ENCODE results near the gene GAMT. TPM values are rescaled to one million over a fixed set of nuclear protein-coding genes. Genes with fewer than 3 reads are reported as not detected.
"Not testable (repeated sequence)": the region's sequence is repeated elsewhere in the genome, so short reads cannot be mapped to it uniquely, and the experiment has no call there.

The GAMT gene
- total RNA-seq, 4 donors from 2014 or later: 43.8 to 120 (median 94.4) TPM

DNA sequence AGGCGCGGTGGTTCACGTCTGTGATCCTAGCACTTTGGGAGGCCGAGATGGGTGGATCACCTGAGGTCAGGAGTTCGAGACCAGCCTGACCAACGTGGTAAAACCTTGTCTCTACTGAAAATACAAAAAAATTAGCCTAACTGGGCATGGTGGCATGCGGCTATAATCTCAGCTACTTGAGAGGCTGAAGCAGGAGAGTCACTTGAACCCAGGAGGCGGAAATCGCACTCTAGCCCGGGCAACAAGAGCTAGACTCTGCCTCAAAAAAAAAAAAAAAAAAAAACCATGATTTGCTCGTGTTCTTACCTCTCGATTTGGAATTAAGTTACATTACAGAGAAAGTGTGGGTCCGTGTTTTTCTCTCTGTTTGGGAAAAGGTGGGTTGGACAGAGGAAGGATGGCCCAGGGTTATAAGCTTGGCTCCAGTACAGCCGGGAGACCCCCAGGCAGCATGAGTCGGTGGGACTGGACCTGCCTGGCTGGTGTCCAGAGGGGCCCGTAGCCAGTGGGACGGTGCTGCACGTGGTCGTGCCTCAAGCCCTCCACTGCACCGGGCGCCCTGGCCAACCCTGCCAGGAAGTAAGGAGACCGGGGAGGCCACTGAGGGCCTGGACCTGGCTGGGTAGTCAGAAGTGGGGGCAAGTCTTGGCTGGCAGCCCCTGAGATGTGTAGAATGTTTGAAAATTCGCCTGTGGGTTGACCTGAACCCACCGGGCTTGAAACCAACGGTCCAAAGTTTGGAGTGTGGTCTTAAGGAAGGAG is 40.5 kb upstream of the GAMT start:
- peaks cover 0 to 53% (median 36%) of the 10 kb centered on the region in 4 donors for H3K4me1 ChIP-seq
- no peak for TF ChIP-seq CTCF (IDR thresholded peaks at IDR 0.05)
- TF ChIP-seq EP300 (IDR thresholded peaks at IDR 0.05): no peak
- no peak for TF ChIP-seq POLR2A (IDR thresholded peaks at IDR 0.05)
- H3K36me3 ChIP-seq: peaks cover 9 to 38% (median 20%) of the 10 kb centered on the region in 3 donors
- WGBS, 2 donors: 83 to 89% methylated on average over 25 of the region's 25 CpGs
- H3K4me3 ChIP-seq: no peak overlapping the region
- DNase-seq (ENCODE audit: low spot score in 2 of 2): no peak
- H3K27ac ChIP-seq: no peak overlapping the region
- H3K27me3 ChIP-seq: peaks cover 0 to 17% of the 10 kb centered on the region in 2 donors
- no peaks in the 10 kb centered on the region for H3K9me3 ChIP-seq

DNA sequence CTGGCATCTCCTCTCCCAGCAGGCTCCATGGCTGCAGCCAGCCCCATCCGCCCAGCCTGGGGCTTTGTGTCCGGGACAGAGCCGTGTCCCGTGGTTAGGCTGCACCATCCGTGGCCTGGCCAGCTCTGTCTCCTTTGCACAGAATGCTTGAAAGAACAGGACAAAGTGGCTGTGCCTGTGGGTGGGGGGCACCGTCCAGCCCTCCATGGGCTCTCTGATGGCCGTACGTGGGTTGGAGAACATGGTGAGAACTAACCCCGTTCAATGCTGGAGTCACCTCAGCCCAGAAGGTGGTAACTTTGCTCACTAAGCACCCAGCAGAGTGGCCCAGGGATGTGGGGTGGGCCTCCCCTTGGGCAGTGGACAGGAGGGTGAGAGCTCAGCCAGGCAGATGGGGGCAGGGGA is 39.7 kb upstream of the GAMT start:
- no peak for TF ChIP-seq POLR2A (IDR thresholded peaks at IDR 0.05)
- TF ChIP-seq EP300 (IDR thresholded peaks at IDR 0.05): no peak
- TF ChIP-seq CTCF (IDR thresholded peaks at IDR 0.05): no peak
- Histone ChIP-seq H3K27me3 (peaks cover 0 to 8% of the 10 kb centered on the region in 2 donors), H3K4me1 (peaks cover 0 to 45% (median 29%) of the 10 kb centered on the region in 4 donors), H3K36me3 (peaks cover 9 to 42% (median 20%) of the 10 kb centered on the region in 3 donors), H3K27ac (no peak overlapping the region), H3K9me3 (no peaks in the 10 kb centered on the region), H3K4me3 (no peak overlapping the region)
- no peak for DNase-seq (ENCODE audit: low spot score in 2 of 2)
- WGBS, 2 donors: 86 to 92% methylated on average over 5 to 6 of the region's 9 CpGs

- Histone ChIP-seq H3K27ac (no peak overlapping the region), H3K36me3 (peaks cover 9 to 48% (median 20%) of the 10 kb centered on the region in 3 donors), H3K4me1 (peaks cover 0 to 39% (median 23%) of the 10 kb centered on the region in 4 donors), H3K4me3 (no peak overlapping the region), H3K9me3 (no peaks in the 10 kb centered on the region), H3K27me3 (peaks cover 0 to 2% of the 10 kb centered on the region in 2 donors)
- WGBS, 2 donors: 92% methylated on average over 11 of the region's 15 CpGs; no CpG with 5 or more reads in 1 of the 2 donors
- no peak for DNase-seq (ENCODE audit: low spot score in 2 of 2)
- TF ChIP-seq POLR2A (IDR thresholded peaks at IDR 0.05): no peak
- no peak for TF ChIP-seq CTCF (IDR thresholded peaks at IDR 0.05)
- TF ChIP-seq EP300 (IDR thresholded peaks at IDR 0.05): no peak
Observed at GRCh38 chr19:1440418-1440801, 39.1 kb upstream of the GAMT start.

GRCh38 chr19:1439525-1440417 is 38.4 kb upstream of the GAMT start:
- Histone ChIP-seq H3K36me3 (peaks cover 9 to 54% (median 20%) of the 10 kb centered on the region in 3 donors), H3K4me3 (peak overlapping the region; percentile 74 to 99 (median 91)), H3K27ac (peak overlapping the region in 3 of 4 donors; percentile 88 to 93 (median 89)), H3K4me1 (peaks cover 0 to 32% (median 20%) of the 10 kb centered on the region in 4 donors)
- DNase-seq (ENCODE audit: low spot score in 2 of 2); H3K27me3 ChIP-seq; H3K9me3 ChIP-seq: not testable (repeated sequence)
- WGBS, 2 donors: 83 to 87% methylated on average over 47 to 55 of the region's 57 CpGs

DNA sequence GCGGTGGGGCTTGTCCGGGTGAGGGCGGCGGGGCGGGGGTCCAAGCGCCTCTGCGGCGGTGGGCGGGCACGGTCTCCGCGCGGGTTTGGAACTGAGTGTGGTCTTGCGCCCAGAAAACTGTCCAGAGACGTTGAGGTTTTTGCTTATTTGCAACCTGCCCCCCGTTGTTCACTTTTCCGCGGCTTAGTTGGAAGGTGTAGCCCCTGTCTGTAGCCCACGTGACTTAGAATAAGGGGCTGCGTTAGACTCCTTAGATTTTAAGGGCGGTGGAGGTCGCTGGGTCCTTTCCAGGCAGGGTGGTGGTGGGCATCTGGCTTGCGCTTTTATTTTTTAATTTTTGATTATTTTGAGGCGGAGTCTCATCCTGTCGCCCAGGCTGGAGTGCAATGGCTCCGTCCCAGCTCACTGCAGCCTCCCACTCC is 37.6 kb upstream of the GAMT start:
- 0 to 5% methylated on average over 11 to 13 of the region's 26 CpGs for WGBS, 2 donors
- no peaks in the 10 kb centered on the region for H3K27me3 ChIP-seq
- peak overlapping the region; percentile 63 to 93 (median 88) for H3K27ac ChIP-seq
- DNase-seq (ENCODE audit: low spot score in 2 of 2): no peak
- H3K4me3 ChIP-seq: peak overlapping the region; percentile 74 to 99 (median 91)
- H3K36me3 ChIP-seq: peaks cover 13 to 62% (median 26%) of the 10 kb centered on the region in 3 donors
- peaks cover 0 to 28% (median 18%) of the 10 kb centered on the region in 4 donors for H3K4me1 ChIP-seq
- H3K9me3 ChIP-seq: no peaks in the 10 kb centered on the region
- TF ChIP-seq POLR2A (IDR thresholded peaks at IDR 0.05) (no peak), CTCF (IDR thresholded peaks at IDR 0.05) (no peak), EP300 (IDR thresholded peaks at IDR 0.05) (no peak)
